GM18508 (cell line): Measurements from ENCODE around the gene SKAP2.
"Not testable (repeated sequence)": the region's sequence is repeated elsewhere in the genome, so short reads cannot be mapped to it uniquely, and the experiment has no call there.

Experiments
- ATAC-seq: cut with Tn5 transposase; IDR thresholded peaks from one replicate; pipeline ENCODE4 v1.9.1; 2021; ENCODE audit warnings: moderate number of reproducible peaks; ENCODE audit not compliant: insufficient read depth, unreplicated experiment

The SKAP2 gene

DNA sequence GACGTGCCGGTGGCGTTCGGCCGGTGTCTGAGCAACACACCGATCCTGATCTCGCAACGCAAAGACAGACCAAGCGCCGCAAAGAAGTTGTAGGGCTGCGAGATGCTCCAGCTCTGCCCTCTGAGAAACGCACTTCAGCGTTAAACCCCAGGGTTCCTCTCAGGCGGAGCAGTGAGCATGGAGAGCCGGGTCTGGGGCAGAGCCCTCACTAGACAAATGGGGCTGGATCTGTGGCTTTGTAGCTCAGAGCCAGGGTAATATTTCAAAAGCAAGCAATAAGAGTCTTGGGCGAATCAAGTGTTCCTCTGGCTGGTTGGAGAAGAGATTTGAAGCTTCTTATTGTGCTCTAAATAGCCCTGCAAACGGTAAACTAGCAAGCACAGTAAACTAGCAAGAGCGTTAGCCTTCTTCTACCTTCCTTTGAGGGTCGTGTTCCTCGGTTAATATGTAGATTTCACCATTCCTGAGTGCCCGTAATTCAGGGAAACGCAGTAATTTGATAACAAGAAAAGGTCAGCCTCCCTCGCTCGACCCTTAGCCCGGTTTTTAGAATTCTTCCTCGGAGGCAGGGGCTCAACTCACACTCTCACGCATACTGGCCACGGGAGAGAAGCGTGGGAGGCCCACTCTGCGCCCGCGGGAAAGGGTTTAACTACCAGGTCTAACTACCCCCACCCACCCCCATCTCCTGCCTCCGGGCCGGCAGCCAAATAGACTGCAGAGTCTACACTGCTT lies 6.7 kb downstream of the SKAP2 start:
- no peak for ATAC-seq

DNA sequence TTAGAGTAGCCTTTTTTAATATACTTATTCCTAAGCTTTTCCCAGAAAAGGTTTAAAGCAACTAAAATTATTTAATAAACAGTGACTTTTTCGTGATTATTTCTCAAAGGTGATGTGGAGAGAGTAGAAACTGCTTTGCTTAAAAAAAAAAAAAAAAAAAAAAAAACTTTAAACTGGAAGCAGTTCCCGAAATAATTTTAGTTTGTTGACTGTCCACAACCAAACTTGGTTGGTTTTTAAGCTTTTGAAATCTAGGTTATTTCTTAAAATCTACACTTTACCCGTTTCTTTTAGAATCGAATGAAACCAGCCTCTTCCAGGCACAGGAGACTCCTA lies 7.3 kb downstream of the SKAP2 start:
- no peak for ATAC-seq

DNA sequence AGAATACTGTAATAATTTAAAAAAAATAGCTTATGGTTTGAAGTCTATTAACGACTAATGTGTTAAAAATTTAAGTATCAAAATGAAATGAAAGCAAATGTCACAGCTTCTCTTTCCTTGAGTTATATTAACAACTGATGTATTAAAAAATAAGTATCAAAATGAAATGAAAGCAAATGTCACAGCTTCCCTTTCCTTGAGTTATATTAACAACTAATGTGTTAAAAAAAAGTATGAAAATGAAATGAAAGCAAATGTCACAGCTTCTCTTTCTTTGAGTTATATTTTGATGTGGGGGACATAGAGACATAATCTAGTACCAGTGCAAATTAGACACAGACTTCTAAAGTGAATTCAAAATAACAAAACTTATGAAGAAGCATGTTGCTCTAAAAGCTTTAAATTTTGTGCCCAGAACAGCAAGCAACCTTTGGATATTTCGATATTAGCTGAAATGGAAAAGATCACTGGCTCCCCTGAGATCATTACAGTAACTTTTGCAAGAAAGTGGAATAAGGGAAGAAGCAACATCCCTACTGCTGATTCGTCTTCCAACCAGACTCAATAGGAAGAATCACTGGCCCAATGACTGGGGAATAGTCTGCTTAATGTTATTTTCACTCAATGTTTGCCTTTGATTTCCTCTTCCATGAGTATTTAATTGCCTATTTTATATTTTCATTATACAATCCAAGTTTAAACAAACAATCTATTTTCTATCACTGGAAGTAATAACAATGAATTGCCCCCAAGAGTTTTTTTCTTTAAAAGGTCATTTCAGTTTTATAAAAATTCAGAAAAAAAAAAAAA lies 8.0 kb downstream of the SKAP2 start:
- ATAC-seq, result no peak

DNA sequence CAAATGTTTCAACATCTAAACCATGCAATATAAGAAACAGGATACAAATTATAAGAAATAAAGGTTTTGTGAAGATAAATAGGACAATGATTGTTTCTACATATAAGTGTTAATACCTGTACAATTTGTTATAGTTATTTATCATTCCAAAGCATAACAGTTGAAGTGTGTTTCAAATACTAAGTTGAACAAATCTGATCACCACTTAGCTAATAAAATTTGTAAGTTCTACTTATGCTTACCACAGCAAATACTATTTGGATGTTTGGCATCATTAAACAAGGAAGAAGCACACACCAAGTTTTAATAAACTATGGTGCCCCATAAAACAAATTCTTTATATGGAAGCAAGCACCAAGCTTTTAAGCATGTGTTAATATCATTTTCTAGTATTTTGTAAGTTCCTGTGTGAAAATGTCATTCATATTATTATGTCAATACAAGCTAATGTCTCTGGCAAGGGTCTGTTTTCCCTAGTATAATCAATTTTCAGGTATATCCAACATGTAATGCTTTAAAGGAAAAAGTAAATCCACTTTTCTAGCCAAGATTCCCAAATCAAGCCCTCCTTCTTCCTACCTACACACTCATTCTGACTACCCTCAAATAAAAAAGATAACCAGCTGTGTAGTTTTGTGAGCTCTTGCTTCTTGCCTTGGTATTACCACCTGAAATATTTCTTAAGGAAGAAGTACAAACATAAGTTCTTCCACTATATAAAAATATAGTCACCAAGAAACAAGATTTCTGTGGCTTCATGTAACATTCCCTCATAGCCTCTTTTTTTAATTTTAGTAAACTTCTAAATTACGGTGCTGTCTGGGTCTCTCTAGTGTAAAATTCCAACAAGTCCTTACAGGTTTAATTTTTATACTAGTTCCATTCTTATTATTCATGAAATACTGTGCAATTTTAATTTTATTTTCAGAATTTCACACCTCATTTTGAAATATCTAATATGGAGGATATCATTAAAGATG lies 9.2 kb downstream of the SKAP2 start:
- no peak for ATAC-seq

DNA sequence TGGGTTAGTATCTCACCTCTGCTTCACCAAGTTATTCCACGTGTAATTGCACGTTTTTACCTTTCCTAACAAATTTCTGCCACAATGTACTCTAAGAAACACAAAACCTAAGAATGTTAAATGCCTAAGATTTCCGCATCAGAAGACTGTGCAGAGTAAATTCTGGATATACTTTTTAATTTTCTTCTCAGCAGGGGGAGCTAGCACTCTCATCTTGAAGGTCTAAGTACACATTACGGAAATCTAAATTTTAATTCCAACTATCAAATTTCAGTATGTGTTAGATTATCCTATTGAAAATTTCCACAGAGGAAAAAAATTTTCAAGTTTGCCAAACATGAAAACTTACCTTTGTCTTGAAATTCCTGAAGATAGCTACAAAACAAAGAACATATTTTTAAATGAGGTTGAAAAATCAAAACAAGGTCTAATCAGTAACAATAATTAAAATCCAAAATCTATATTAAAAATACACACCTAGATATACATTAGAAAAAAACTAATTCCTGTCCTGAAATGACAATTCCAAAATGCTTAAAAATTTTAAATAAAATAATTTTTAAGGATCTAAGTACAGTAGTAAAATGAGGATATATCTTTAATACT lies 10.5 kb downstream of the SKAP2 start:
- no peak for ATAC-seq

DNA sequence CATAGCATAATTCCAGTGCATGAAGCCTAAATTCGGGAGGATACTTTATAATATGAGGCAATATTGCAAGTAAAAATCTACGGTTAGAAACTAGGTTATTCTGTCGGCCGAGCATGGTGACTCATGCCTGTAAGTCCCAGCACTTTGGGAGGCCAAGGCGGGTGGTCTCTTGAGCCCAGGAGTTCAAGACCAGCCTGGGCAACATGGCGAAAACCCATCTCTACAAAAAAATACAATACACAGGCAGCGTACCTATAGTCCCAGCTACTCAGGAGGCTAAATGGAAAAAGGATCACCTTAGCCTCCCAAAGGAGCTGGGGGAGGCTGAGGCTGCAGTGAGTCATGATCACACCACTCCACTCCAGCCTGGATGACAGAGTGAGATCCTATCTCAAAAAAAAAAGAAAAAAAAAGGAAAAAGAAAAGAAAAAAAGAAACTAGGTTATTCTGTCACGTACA lies 14.2 kb downstream of the SKAP2 start:
- no peak for ATAC-seq

DNA sequence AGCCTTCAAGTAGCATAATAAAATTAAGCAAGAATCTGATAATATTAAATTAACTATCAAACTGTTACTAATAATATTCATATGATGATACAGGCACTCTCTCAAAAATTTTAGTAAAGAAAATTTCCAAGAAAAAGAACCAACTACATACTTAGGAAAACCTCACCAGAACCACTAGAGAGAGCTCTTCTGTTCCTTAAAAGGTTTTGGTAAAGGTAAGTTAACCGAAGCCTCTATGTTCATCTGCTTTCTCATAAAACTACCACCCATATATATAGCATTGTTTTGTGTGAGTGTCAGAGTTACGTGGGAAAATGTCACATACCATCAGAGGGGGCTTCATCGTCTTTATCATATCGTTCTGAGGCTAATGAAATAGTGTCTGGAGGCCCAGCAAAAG lies 20.7 kb downstream of the SKAP2 start:
- no peak for ATAC-seq

DNA sequence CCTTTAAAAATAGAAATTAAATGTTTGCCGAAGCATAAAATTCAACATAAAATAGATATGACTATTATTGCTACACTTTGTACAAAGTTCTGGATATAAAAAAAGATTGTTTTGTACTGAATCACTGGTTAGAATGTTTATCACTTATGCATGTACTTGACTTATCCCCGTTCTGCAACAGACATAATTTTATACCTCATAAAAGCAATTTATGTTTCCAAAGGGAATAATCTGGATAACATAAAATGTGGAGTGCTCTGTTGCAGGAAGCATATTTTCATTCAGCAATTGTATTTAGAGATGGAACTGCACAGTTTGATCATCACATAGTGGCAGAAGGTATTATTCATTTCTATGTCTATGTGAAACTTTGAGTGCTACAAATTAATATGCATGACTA lies 21.5 kb downstream of the SKAP2 start:
- no peak for ATAC-seq

DNA sequence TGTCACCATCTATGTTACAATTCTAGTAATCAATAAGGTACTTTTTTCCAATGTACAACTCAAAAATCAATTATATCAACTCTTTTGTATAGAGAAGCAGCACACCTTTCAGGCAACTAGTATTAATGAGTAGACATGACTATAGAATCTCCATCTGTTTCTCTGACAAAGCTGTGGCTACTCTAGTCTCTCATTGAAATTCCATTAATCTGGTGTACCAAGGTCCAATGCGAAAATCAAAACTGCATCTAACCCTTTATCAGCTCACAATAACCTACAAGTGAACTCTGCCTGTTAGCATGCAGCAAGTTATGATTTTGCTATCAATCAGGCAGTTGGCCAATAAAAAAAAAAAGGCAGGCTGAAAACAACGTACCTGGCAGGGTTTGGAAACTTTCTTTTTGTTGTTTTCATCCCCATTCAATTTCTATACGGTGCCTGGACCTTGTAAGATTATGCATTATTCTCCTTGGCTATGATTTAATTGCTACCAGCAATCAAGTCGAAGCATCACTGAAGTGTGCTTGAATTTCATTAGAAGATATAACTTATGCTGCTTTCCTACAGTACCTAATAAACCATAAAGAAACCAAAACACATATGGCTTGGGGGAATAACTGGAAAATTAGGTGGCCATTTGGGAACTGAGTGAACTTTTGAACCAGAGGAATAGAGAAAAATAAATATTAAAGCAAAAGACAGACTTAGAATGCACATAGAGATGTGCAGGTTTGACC lies 23.2 kb downstream of the SKAP2 start:
- ATAC-seq, result no peak

DNA sequence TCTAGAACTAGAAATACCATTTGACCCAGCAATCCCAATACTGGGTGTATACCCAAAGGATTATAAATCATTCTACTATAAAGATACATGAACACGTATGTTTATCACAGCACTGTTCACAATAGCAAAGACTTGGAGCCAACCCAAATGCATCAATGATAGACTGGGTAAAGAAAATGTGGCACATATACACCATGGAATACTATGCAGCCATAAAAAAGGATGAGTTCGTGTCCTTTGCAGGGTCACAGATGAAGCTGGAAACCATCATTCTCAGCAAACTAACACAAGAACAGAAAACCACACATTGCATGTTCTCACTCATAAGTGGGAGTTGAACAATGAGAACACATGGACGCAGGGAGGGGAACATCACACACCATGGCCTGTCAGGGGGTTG lies 27.6 kb downstream of the SKAP2 start:
- not testable (repeated sequence) for ATAC-seq

DNA sequence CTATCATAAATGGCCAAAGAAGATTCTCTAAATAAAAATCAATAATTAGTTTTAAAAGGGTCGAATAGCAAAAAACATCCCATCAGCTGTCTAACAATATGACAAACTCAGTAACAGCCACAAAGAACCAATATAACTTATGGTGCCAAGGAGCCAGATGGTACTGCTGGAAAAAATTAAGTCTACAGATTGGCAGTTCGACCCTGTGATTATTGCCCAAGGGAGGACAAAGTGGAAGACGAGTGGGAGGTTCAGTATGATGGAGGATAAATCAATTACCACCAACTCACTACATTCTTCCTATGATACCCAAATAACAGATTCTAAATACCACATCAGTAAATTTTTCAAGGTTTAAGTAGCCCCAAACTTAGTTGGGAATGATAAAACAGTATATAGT lies 49.0 kb downstream of the SKAP2 start:
- no peak for ATAC-seq

DNA sequence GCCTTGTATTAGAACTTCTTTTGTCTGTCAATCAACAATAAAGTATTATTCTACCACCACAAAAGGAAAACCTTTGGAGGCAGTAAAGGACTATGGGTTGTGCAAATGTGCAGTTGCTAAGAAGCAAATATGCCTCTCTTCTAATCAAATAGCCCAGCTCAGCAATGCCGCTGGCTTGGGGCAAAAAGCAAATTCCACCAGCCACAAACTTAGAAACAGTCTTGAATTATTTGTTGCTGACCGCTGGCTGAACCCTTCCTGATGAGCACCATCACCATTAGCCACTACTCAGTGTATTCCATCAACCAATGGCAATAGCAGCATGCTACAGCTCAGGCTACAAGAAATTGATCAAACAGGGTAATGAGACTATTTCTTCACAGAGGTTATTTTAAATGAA lies 51.0 kb downstream of the SKAP2 start:
- no peak for ATAC-seq

DNA sequence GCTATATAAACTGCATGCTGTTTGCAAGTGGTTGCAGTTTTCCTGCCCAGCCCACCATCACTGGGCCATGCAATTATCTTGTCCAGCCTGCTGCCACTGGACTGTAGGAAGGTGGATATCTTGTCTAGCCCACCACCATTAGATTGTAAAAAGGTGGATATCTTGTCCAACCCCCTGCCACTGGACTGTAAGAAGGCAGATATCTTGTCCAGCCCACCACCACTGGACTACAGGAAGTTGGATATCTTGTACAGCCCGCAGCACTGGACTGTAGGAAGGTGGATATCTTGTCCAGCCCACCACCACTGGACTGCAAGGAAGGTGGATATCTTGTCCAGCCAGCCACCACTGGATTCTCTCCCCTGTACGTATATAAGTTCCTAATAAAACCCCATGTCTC lies 69.8 kb downstream of the SKAP2 start:
- no peak for ATAC-seq

DNA sequence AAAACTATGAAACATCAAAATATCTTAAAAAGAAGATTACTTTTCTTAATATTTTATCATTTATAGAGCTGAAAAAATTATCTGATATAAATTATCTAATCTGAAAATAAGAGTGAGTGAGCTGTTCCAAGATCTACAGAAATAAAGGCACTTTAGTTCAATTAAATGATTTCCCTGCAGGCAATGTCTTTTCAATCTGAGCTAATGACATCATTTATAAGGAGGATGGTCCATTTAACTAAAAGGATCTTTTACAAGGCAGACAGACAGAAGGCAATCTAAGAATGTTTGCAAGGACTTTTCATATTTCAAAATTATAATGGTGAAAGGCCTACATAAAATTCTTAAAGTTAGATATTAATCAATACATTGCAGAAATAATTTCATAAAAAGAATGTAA lies 71.8 kb downstream of the SKAP2 start:
- ATAC-seq, result no peak

DNA sequence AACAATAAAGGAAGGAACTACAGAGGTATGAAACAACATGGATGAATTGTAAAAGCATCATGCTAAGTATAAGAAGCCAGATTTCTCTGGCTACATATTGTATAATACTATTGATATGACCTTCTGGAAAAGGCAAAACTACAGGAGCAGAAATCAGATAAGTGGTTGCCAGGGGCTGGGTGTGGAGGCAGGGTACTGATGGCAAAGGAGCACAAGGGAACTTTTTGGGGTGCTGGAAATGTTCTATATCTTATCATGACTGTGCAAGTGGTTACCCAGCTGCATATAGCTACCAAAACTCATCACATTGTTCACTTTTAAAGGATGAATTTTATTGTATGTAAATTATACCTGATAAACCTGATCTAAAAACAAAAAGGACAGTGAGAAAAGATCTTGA lies 72.4 kb downstream of the SKAP2 start:
- ATAC-seq, result no peak

DNA sequence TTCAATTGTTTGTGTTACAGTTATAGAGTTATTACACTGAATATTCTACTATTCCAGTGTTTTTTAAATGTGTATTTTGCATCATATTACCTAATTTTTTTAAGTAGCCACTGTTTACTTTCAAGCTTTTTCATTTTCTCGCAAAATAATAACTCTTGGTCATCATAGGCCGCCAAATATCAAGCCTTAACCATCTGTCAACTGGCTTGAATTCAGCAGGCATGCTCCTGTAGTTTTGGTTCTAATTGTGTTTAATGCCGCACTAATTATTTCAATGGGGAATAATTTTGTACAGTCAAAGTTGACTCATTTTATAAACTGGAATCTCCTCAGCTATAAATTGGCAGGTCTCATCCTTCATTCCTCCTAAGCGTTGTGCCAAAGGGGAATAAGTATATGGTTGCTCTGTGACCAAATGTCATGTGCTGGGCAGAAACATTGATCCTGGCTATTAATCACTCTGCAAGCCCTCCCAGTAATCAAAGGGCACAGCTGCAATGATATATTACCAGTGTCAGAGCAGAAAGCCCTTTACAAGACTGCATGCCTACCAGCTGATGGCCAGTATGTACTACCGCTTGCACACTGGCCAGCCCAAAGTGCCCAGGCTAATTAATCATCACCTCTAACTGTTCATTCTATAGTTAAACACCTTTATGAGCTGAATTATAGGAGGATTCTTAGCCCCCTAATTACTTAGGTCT lies 74.8 kb downstream of the SKAP2 start:
- ATAC-seq, result no peak

DNA sequence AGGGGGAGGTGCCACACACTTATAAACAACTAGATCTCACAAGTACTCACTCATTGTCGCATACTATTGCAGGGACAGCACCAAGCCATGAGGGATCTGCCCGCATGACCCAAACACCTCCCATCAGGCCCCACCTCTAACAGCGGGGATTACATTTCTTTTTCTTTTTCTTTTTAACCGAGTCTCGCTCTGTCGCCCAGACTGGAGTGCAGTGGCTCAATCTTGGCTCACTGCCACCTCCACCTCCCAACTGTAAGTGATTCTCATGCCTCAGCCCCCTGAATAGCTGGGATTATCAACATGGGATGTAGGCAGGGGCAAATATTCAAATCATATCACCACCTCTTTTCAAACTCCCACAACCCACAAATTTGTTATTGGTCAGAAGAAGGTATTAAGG lies 76.7 kb downstream of the SKAP2 start:
- no peak for ATAC-seq

DNA sequence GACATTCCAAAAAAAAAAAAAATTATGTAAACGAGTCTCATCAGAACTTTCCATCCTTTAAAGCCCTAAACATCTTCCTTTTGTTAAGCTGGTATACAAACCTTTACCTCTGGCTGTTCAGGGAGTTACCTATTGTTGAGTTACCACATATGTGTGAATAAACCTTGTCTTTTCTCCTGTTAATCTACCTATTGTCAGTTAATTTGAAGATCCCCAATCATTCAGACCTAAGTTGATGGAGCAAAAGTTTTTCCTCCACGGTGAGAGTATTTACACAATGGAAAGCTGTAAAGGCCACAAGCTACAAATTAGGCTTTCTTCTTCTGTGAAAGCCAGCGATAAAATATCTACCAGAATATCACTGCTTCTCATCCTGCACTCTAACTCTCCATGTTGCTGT lies 80.3 kb downstream of the SKAP2 start:
- no peak for ATAC-seq

DNA sequence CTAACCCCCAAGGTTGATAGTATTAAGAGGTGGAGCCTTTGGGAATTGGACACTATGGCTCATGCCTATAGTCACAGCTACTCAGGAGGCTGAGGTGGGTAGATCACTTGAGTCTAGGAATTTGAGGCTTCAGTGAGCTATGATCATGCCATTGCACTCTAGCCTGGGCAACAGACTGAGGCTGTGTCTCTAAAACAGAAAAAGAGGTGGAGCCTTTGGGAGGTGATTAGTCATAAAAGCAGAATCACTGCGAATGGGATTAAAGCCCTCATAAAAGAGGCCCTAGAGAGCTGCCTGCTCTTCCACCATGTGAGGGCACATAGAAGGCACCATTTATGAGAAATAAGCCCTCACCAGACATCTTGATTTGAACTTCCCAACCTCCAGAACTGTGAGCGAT lies 81.9 kb downstream of the SKAP2 start:
- no peak for ATAC-seq
